ENCODE data around the gene TUT4.
"Not testable (repeated sequence)": the region's sequence is repeated elsewhere in the genome, so short reads cannot be mapped to it uniquely, and the experiment has no call there.

Gene TUT4

GRCh38 chr1:52552505-52553361 lies at the start of gene TUT4:
TUT4 (minus strand) TSS chr1:52553092; CDS start chr1:52526280, 26,812 bp downstream.
- no peak for FAIRE-seq

- FAIRE-seq, result no peak
Measured at GRCh38 chr1:52601991-52602855, 49.3 kb upstream of the TUT4 start, which contains the start of gene GPX7. GPX7 (plus strand) TSS chr1:52602371; CDS start chr1:52602410, 39 bp downstream.

- no peak for FAIRE-seq
Measured at GRCh38 chr1:52601519-52601918, 48.6 kb upstream of the TUT4 start.

- FAIRE-seq, result no peak
Measured at GRCh38 chr1:52600533-52601179, 47.8 kb upstream of the TUT4 start.

GRCh38 chr1:52599236-52599635 lies 46.3 kb upstream of the TUT4 start:
- no peak for FAIRE-seq

GRCh38 chr1:52598729-52599128 lies 45.8 kb upstream of the TUT4 start:
- no peak for FAIRE-seq

GRCh38 chr1:52597912-52598311 lies 45.0 kb upstream of the TUT4 start:
- FAIRE-seq, result no peak

- FAIRE-seq, result no peak
Measured at GRCh38 chr1:52595061-52595460, 42.2 kb upstream of the TUT4 start.

- no peak for FAIRE-seq
Measured at GRCh38 chr1:52593495-52593894, 40.6 kb upstream of the TUT4 start.

GRCh38 chr1:52592637-52593323 lies 39.9 kb upstream of the TUT4 start:
- FAIRE-seq, result no peak

- FAIRE-seq, result no peak
Measured at GRCh38 chr1:52590266-52590665, 37.4 kb upstream of the TUT4 start.

- FAIRE-seq, result no peak
Measured at GRCh38 chr1:52588535-52588934, 35.6 kb upstream of the TUT4 start.

- FAIRE-seq, result no peak
Measured at GRCh38 chr1:52588027-52588426, 35.1 kb upstream of the TUT4 start.

- no peak for FAIRE-seq
Measured at GRCh38 chr1:52585474-52585873, 32.6 kb upstream of the TUT4 start.

GRCh38 chr1:52582116-52582696 lies 29.3 kb upstream of the TUT4 start:
- no peak for FAIRE-seq

GRCh38 chr1:52580283-52580682 lies 27.4 kb upstream of the TUT4 start:
- FAIRE-seq, result no peak

GRCh38 chr1:52579415-52579814 lies 26.5 kb upstream of the TUT4 start:
- FAIRE-seq, result no peak

GRCh38 chr1:52578066-52578465 lies 25.2 kb upstream of the TUT4 start:
- FAIRE-seq, result not testable (repeated sequence)

- no peak for FAIRE-seq
Measured at GRCh38 chr1:52576074-52576473, 23.2 kb upstream of the TUT4 start.

GRCh38 chr1:52574594-52574993 lies 21.7 kb upstream of the TUT4 start:
- no peak for FAIRE-seq

- FAIRE-seq, result no peak
Measured at GRCh38 chr1:52572387-52572786, 19.5 kb upstream of the TUT4 start.

GRCh38 chr1:52571783-52572182 lies 18.9 kb upstream of the TUT4 start:
- FAIRE-seq, result no peak

Data from A204.1 (cell line).